HG03066 (cell line): ENCODE measurements around the gene SERPINB6.
"Not testable (repeated sequence)": the region's sequence is repeated elsewhere in the genome, so short reads cannot be mapped to it uniquely, and the experiment has no call there.

Experiments
- ATAC-seq: cut with Tn5 transposase; IDR thresholded peaks from one replicate; pipeline ENCODE4 v1.9.1; 2021; ENCODE audit warnings: low read depth; ENCODE audit not compliant: unreplicated experiment

The SERPINB6 gene

DNA sequence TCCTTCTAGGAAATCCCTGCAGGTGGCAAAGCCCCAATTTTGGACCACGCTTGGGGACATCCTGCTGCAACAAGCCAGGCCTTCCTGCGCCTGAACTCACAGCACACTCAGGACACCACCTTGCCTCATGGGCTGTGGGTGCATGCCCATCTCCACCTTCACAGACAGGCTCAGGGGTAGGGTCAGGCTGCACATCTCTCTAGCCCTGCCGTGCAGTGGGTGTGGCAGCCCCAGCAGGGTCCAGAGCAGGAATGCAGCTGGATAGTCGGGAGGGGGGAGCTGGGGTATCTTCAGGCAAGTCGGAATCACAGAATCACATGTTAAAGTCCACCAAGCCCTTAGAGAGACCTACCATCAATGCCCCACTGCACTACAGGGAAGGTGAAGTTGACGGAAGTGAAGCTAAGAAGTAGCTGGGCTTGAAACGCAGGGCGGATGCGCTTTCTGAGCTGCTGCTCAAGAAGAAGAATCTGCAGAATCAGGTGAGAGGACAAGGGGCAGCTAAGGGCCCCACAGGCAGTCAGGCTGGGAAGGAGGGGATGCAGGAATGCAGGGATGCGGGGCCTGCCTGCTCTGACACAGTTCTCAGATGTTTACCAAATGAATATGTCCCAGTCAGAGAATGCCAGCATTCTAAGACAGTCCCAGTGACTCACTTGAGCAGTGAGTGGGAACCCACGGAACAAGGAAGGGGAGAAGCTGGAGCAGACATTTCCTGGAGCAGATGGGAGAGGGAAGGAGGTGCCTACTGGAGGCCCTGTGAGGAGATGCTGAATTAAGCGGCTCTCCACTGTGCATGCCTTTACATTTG lies 11.3 kb downstream of the SERPINB6 start:
- no peak for ATAC-seq

GRCh38 chr6:2958776-2959175 lies 12.6 kb downstream of the SERPINB6 start:
- no peak for ATAC-seq

- no peak for ATAC-seq
Observed at GRCh38 chr6:2958331-2958711, 13.0 kb downstream of the SERPINB6 start.

GRCh38 chr6:2957696-2958330 lies 13.6 kb downstream of the SERPINB6 start:
- ATAC-seq = no peak

DNA sequence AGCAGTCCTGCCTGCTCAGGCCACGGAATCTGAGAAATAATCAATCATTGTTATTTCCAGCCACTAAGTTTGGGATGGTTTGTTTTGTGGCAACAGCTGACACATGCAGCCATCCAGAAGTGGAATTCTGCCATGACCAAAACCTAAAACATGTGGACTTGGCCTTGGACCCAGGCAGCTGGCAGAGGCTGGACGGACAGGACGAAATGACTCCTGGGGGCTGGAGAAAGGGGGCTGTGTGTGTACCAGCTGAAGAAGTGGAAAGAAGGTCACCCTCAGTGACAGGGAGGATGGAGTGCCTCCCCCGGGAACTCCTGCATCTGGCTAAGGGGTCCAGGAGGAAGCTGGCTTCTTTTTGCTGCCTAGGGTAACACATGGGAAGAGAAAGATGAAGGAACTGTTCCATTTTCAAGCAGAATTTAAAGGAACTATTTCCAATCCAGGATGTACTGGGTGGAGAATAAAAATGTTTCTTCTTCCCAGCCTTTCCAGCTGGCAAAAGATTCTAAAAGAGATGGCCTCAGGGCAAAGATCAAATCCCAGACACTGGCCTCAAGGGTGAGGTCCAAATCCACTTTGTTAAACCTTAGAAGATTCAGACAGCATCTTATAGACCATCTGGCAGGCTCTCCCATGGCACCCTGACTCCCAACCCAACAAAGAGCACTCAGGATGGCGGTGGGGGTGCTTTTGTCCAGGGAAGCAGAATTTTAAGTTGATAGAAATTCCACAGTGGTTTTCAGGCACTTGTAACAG lies 14.3 kb downstream of the SERPINB6 start:
- no peak for ATAC-seq

- ATAC-seq = no peak
Observed at GRCh38 chr6:2953098-2953497, 18.3 kb downstream of the SERPINB6 start.

DNA sequence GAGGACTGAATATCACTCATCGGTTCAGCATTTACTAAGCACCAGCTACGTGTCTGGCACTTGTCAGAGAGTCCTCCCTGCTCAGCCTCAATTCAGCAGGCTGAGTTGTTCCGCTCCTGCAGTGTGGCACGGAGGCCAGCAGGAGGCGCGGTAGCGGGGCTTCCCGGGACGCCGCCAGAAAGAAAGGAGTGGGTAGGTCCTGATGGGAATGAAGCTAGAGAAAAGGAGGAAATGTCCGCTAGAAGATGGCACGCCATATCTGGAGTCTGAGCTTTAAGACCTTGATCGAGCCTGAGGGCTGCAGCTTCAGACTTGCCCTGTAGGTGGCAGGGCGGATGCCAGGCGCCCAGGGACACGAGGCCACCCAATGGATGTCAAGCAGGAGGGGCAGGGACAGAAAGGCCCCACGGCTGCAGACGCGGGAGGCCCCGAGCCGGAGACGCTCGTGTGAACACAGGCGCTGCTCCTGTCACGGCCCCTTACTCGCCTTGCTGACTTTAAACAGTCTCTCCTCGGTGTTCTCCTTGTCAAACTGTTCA lies 18.7 kb downstream of the SERPINB6 start:
- peak; percentile 66 for ATAC-seq

DNA sequence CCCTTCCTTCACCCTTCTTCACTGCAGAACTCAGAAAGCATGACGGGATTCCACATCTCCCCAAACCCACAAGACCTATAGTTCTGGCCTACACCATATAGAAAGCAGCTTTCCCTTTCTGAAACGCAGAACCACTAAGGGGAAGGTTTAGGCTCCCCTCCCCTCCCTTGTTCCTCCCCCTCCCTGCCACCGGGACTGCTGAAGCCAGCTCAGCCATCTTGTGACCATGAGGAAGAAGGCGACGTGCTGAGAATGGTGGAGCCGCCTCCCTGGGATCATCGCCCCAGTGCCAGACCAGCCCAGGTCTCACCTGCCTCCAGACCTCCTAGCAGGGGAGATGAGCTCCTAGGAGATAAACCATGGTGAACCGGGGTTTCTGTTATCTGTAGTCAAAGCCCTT lies 19.6 kb downstream of the SERPINB6 start:
- ATAC-seq = no peak

- no peak for ATAC-seq
Observed at GRCh38 chr6:2950713-2951112, 20.7 kb downstream of the SERPINB6 start.

GRCh38 chr6:2949536-2950083 lies 21.8 kb downstream of the SERPINB6 start:
- no peak for ATAC-seq

DNA sequence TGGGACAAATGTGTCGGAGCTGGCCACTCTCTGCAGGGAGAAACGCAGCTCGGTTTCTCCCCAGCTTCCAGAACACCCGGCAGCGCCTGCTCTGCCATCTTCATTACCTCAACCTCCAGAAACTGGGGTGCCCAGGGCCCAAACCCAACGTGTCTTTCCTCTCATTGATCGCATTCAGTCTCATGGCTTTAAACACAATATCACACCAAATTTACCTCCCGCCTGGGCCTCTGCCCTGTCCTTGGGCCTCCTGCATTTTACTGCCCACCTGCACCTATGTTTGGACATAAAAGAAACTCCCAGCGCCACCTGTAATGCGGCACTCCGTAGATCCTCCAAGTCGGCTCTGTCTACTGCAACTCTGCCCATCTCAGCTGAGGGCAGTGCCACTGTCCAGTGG lies 22.2 kb downstream of the SERPINB6 start:
- ATAC-seq = no peak

DNA sequence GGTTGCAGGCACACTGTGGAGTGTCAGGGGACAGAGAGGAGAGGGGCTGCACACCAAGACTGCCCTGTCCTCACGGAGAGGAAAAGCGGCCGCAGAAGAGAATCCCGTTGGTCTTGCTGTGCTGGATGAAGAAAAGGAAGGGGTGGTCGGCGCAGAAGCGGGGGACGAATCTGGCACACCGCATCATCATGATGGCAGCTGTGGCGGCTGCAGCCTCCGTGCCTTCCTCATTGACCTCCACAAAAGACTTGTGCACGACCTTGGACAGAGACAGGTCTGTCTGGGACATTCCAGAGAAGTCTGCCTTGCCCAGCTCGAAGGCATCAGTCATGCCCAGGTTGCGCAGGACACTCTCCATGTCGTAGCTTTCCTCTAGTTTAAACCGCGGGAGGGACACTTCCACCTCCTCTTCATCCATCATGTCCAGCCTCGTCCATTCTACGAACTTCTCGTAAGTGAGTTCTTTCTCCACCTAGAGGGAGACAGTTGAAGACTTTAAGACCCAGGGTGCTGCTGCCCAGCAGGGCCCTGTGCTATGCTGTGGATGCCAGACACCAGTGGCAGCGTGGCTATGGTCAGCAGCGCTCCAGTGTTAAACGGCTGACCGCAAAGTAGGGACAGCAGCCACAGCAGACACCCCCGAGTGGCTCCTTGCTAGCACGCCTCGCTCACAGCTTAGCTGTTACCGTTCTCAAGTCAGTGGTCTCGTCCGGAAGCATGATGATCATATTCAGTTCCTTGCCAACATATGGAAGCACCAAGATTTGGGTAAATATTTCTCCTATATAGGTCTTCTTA lies 22.9 kb downstream of the SERPINB6 start:
- no peak for ATAC-seq

GRCh38 chr6:2947445-2947844 lies 23.9 kb downstream of the SERPINB6 start:
- ATAC-seq = no peak

GRCh38 chr6:2945153-2945452 lies 26.3 kb downstream of the SERPINB6 start:
- no peak for ATAC-seq

DNA sequence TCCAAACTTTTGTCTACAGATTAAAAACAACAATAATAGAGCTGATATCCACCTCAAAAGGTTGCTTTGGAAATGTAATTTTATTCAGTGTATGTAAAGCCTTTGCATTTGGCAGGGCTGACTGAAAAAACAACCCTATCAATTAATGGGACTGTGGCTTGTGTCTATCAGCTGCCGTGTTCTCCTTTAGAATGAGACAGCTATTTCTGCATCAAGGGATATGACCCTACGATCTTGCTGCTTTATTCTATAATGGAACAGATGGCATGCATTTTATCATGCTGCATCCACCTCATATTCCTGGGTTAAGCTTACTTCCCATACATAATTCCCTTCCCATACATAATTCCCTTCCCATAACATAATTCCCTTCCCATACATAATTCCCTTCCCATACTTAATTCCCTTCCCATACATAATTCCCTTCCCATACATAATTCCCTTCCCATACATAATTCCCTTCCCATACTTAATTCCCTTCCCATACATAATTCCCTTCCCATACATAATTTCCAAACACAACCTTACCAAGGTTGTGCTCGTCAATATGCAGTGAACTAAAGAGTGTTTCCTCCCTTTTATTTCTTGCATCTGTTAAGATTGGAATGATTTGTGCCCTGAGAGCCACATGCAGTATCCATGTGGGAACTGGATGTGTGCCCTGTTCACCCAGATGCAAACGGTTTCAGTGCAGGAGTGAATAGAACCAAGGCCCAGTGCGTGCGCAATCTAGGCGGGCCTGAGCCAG lies 26.8 kb downstream of the SERPINB6 start:
- no peak for ATAC-seq

DNA sequence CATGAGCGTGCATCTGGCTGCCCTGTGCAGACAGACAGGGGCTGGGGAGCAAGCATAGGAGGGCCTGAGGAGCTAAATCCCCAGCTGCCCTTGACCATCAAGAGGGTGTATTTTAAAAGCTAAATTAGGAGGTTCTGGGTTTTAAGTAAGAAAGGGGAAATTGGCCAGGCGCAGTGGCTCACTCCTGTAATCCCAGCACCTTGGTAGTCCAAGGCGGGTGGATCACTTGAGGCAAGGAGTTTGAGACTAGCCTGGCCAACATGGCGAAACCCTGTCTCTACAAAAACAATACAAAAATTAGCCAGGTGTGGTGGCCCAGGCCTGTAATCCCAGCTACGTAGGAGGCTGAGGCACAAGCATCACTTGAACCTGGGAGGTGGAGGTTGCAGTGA lies 27.8 kb downstream of the SERPINB6 start:
- ATAC-seq = no peak

DNA sequence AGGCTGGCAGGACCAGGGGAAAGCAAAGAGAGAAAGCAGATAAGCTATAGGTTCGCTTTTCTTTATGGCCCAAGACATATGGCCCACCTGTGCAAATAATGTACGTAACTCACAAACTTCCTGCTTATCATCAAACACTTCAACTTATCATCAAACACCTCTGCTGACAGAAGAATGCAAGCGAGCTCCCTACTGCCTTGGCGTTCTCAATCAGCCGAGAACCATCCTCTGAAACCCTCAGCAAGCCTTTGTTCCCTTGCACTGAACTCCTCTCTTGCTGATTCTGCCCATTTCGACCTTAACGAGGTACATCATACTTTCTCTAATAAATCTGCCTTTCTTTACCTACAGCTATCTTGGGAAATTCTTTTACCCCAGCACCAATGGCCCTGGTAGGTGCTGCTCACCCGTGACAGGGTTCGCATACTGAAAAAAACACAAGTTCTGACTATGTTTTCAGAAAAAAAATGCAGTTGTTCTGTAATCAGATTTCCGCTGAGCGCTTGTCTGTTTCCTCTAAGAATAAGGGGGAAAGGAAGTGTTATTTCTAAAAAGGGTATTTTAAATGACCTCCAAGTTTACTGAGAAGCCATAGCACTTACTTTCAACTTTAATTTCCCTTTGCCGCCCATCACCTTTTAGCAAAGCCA lies 28.3 kb downstream of the SERPINB6 start:
- no peak for ATAC-seq

DNA sequence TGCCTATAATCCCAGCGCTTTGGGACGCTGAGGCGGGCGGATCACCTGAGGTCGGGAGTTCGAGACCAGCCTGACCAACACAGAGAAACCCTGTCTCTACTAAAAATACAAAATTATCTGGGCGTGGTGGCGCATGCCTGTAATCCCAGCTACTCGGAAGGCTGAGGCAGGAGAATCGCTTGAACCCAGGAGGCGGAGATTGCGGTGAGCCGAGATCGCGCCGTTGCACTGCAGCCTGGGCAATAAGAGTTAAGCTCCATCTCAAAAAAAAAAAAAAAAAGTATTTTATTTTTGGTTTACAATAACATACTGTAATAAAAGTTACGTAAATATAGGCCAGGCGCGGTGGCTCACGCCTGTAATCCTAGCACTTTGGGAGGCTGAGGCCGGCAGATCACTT lies 29.3 kb downstream of the SERPINB6 start:
- not testable (repeated sequence) for ATAC-seq

DNA sequence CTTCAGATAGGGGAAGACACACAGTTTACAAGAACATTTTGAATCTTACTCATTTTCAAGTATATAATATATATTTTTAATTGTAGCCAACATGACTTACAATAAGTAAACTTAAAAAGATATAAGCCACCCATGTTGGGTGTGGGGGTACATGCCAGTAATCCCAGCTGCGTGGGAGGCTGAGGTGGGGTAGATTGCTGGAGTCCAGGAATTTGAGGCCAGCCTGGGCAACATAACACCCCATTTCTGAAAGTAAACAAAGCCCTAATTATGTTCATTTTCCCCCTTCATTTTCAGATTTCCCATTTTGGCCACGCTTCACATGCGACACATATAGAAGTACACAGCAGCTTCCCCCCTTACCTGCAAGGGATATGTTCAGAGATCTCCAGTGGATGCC lies 30.5 kb downstream of the SERPINB6 start:
- no peak for ATAC-seq
